Ovary (tissue), 9 donors: ENCODE data around the gene PLCB3. TPM values are rescaled to one million over a fixed set of nuclear protein-coding genes. Genes with fewer than 3 reads are reported as not detected.

Experiments
- DNase-seq, 5 donors: peaks; one replicate each; pipeline ENCODE4 v3.0.0-alpha.2; 2019 to 2020
- H3K27ac ChIP-seq, 2 donors: fragments of 200-600 bp; one replicate each; pipeline versions ENCODE4 v1.5.1 to v1.8.0; 2019 to 2022
- H3K27me3 ChIP-seq: fragments of 200-600 bp; one replicate; pipeline ENCODE4 v1.8.0; 2022
- H3K36me3 ChIP-seq: fragments of 200-600 bp; sonication (generic); one replicate; pipeline ENCODE4 v1.5.1; 2019
- H3K4me1 ChIP-seq: one replicate; pipeline ENCODE4 v1.8.1; 2013; ENCODE audit warnings: mild to moderate bottlenecking, moderate library complexity; ENCODE audit not compliant: insufficient read depth
- H3K4me3 ChIP-seq: fragments of 200-600 bp; sonication (generic); one replicate; pipeline ENCODE4 v1.5.1; 2017
- H3K9me3 ChIP-seq, 2 donors: fragments of 200-600 bp in 1 of 2; sonication (generic) in 1 of 2; one replicate each; pipeline versions ENCODE4 v1.5.1 to v1.8.1; 2013 to 2019; ENCODE audit warnings: mild to moderate bottlenecking in 1 of 2, moderate library complexity in 1 of 2
- CTCF ChIP-seq, 3 donors: fragments of 450-650 bp in 2 of 3; fragments of 200-600 bp in 1 of 3; IDR thresholded peaks; one replicate each; pipeline versions ENCODE4 v1.5.1 to v1.8.0; 2016 to 2022; ENCODE audit warnings: antibody characterized with exemption in 3 of 3, mild to moderate bottlenecking in 1 of 3
- EP300 ChIP-seq: sonication (generic); formaldehyde crosslinking; IDR thresholded peaks from one replicate; pipeline ENCODE4 v1.6.1; 2017; ENCODE audit warnings: antibody characterized with exemption
- POLR2A ChIP-seq: fragments of 450-650 bp; IDR thresholded peaks from one replicate; pipeline ENCODE4 v1.6.1; 2017; ENCODE audit warnings: antibody characterized with exemption, mild to moderate bottlenecking, moderate library complexity
- WGBS, 3 donors: extraction: QIAGEN DNeasy Blood & Tissue Kit in 1 of 3; methylation state at CpG; one replicate each; pipeline versions ENCODE4 v1.1.5 to v1.1.7; 2013 to 2017; 5-methylcytosine and 5-hydroxymethylcytosine counted together
- intact Hi-C, 4 donors: fragments of 100-400 bp; cut with DNase I; formaldehyde crosslinking; loops; one replicate each; pipeline versions ENCODE4 v1.11.0 to v1.15.1; 2022 to 2023
- polyA plus RNA-seq, 2 donors: library from polyadenylated mRNA; stranded (reverse); fragments of 200-250 nt in 1 of 2; fragments of 350-450 nt in 1 of 2; fragmentation: Illumina TruSeq in 1 of 2; extraction: RNeasy Lipid Tissue Mini Kit (QIAGEN cat#74804) in 1 of 2; gene quantifications; one replicate each; pipeline ENCODE4 v1.2.3, GENCODE V29; 2013 to 2014
- total RNA-seq, 7 donors: library from RNA; depleted of rRNA in 2 of 7; stranded (reverse); fragments of >200 nt in 2 of 7; fragmentation: NEBNext Ultra II Directional in 3 of 7; extraction: Animal tissue kit (Norgen Biotek cat#: 25700) in 3 of 7; gene quantifications; one replicate each; pipeline versions ENCODE4 v1.1.0 to v1.2.4, GENCODE V29; 2016 to 2023
- donor health status: DM: no; HTN: no; CAD: no; lungs with moderate emphysema.
- donor health status: DM: no; HTN: no; CAD: no.
- donor health status: Bipolar disorder and iron deficiency.
- donor health status: DM: yes; HTN: yes; CAD: no.
- donor health status: DM: no; HTN: no; CAD: no.
- donor health status: DM: yes; HTN: yes; CAD: no.

PLCB3 gene
- total and polyA plus RNA-seq, 9 donors: 5.3 to 44.8 (median 29.1) TPM

- intact Hi-C loops: no loop called here
- H3K27me3 ChIP-seq: no peaks in the 10 kb centered on the region
- no peaks in the 10 kb centered on the region for H3K36me3 ChIP-seq
- no peaks in the 10 kb centered on the region for H3K9me3 ChIP-seq
- peak in 3 of 5 donors; percentile 47 to 53 (median 51) for DNase-seq
- 50 to 69% (median 55%) methylated on average over 12 of the region's 12 CpGs for WGBS, 3 donors
- no peak overlapping the region for H3K27ac ChIP-seq
- no peak overlapping the region for H3K4me3 ChIP-seq
- TF ChIP-seq CTCF (IDR thresholded peaks at IDR 0.05) (no peak), POLR2A (no peak), EP300 (no peak)
- peaks cover 15% of the 10 kb centered on the region for H3K4me1 ChIP-seq
These were observed 13.8 kb upstream of the PLCB3 start for GRCh38 chr11:64237484-64237951.

GRCh38 chr11:64238076-64238475 lies 13.3 kb upstream of the PLCB3 start:
- H3K27ac ChIP-seq: no peak overlapping the region
- WGBS, 3 donors: 84 to 87% (median 85%) methylated on average over 8 to 9 of the region's 9 CpGs

DNA sequence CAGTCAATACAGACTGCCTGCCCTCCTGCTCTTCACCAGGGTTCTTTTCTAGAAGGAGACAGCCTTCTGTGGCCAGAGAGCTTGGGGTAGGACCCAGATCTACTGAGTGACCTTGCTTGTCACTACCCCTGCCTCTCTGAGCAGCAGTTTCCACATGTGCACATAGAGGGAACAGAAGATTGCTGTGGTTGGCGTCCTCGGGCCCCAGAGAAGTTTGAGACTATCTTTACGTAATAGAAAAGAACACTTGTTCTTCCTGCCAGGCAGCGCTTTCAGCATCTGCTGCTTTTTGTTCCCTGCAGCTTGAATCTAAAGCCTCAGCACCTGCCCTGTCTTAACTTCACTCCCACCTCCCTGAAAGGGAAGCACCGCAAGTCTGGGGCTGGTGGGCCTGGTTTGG lies 12.3 kb upstream of the PLCB3 start:
- peaks cover 11% of the 10 kb centered on the region for H3K4me1 ChIP-seq
- intact Hi-C loops: no loop called here
- peak in 1 of 5 donors; percentile 26 for DNase-seq
- no peak for TF ChIP-seq POLR2A
- no peak for TF ChIP-seq CTCF (IDR thresholded peaks at IDR 0.05)
- no peak for TF ChIP-seq EP300
- WGBS, 3 donors: 78 to 87% (median 79%) methylated on average over 5 of the region's 5 CpGs
- no peak overlapping the region for H3K27ac ChIP-seq
- H3K4me3 ChIP-seq: no peak overlapping the region
- no peaks in the 10 kb centered on the region for H3K27me3 ChIP-seq
- H3K9me3 ChIP-seq: no peaks in the 10 kb centered on the region
- H3K36me3 ChIP-seq: no peaks in the 10 kb centered on the region

More at GRCh38 chr11:64238076-64238475, 13.3 kb upstream of the PLCB3 start:
- TF ChIP-seq EP300 (no peak), POLR2A (no peak), CTCF (IDR thresholded peaks at IDR 0.05) (no peak)
- H3K36me3 ChIP-seq: no peaks in the 10 kb centered on the region
- H3K4me1 ChIP-seq: peaks cover 15% of the 10 kb centered on the region
- no peak overlapping the region for H3K4me3 ChIP-seq
- H3K9me3 ChIP-seq: no peaks in the 10 kb centered on the region
- H3K27me3 ChIP-seq: no peaks in the 10 kb centered on the region
- DNase-seq: peak in 2 of 5 donors; percentile 29 to 33
- intact Hi-C loops: no loop called here

GRCh38 chr11:64239662-64240434 lies 11.5 kb upstream of the PLCB3 start:
- TF ChIP-seq EP300: no peak
- TF ChIP-seq CTCF (IDR thresholded peaks at IDR 0.05): no peak
- TF ChIP-seq POLR2A: no peak
- H3K4me3 ChIP-seq: peak overlapping the region; percentile 96
- H3K4me1 ChIP-seq: peaks cover 10% of the 10 kb centered on the region
- no peaks in the 10 kb centered on the region for H3K36me3 ChIP-seq
- H3K27me3 ChIP-seq: no peaks in the 10 kb centered on the region
- no peaks in the 10 kb centered on the region for H3K9me3 ChIP-seq
- peak in 1 of 5 donors; percentile 36 for DNase-seq
- 81 to 84% (median 82%) methylated on average over 11 of the region's 11 CpGs for WGBS, 3 donors
- intact Hi-C loops: loop anchor here in 1 of 4 donors (5.0 kb wide), 1 partner anchor 67 kb away; the partner anchor contains the start of gene ESRRA
- H3K27ac ChIP-seq: peak overlapping the region; percentile 89 to 99
